Activated CD8-positive, alpha-beta T cell treated with anti-CD3 and anti-CD28 coated beads, Interleukin-2, amount 10 ng/mL, durations not matched to agents 7 days and 5 days (primary cell): ENCODE measurements around the gene UGT1A4. TPM values are rescaled to one million over a fixed set of nuclear protein-coding genes. Genes with fewer than 3 reads are reported as not detected.

Source experiments
- ATAC-seq: fragments of 150-1000 bp; cut with Tn5 transposase; one replicate; pipeline ENCODE4 v1.10.0; 2021; ENCODE audit warnings: moderate library complexity
- CTCF ChIA-PET: fragments of 350-600 bp; sonication (Branson Sonifier 250); formaldehyde crosslinking; loops from one replicate; lab custom pipeline; 2021; ENCODE audit warnings: antibody characterized with exemption; lab: Charles Lee
- POLR2A ChIA-PET: fragments of 350-600 bp; sonication (Branson Sonifier 250); formaldehyde crosslinking; loops from one replicate; lab custom pipeline; 2021; ENCODE audit warnings: antibody characterized with exemption; lab: Charles Lee
- DNase-seq: peaks from one replicate; pipeline ENCODE4 v3.0.0-alpha.2; 2020
- H3K27ac Mint-ChIP-seq: one replicate; pipeline ENCODE4 v1.8.0; 2021; ENCODE audit warnings: mild to moderate bottlenecking, mixed read lengths
- H3K27me3 Mint-ChIP-seq: one replicate; pipeline ENCODE4 v1.8.0; 2021; ENCODE audit warnings: low read depth, mixed read lengths
- H3K36me3 Mint-ChIP-seq: one replicate; pipeline ENCODE4 v1.8.0; 2021; ENCODE audit warnings: low read depth, mixed read lengths
- H3K4me1 Mint-ChIP-seq: one replicate; pipeline ENCODE4 v1.8.0; 2021; ENCODE audit warnings: low read depth, mixed read lengths
- H3K4me3 Mint-ChIP-seq: one replicate; pipeline ENCODE4 v1.8.0; 2021; ENCODE audit warnings: mild to moderate bottlenecking, mixed read lengths
- H3K9me3 Mint-ChIP-seq: one replicate; pipeline ENCODE4 v1.8.0; 2022; ENCODE audit warnings: mixed read lengths; ENCODE audit not compliant: insufficient read depth
- total RNA-seq, 2 experiments: library from RNA; stranded (reverse); gene quantifications; one replicate each; pipeline ENCODE4 v1.2.3, GENCODE V29; 2021

Gene UGT1A4
- total RNA-seq: not detected

DNA sequence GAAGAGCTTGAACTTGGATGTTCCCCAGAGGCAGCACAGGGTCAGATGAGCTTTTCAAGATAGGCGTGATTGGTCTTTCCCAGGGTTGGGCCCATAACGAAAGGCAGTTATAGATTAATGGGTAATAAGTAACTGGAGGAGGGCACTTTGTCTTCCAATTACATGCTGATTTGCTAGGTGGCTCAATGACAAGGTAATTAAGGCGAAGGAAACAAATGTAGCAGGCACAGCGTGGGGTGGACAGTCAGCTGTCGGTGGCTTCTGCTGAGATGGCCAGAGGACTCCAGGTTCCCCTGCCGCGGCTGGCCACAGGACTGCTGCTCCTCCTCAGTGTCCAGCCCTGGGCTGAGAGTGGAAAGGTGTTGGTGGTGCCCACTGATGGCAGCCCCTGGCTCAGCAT is at the start of gene UGT1A4:
UGT1A4 (plus strand) TSS at position 185 of the 400 bp plus-strand sequence; CDS start at position 270, 85 bp downstream.
- ATAC-seq (no peak), DNase-seq (no peak)
- H3K36me3 Mint-ChIP-seq: no peaks in the 10 kb centered on the region
- POLR2A ChIA-PET: no interaction called here
- H3K4me3 Mint-ChIP-seq: no peak within 1 kb of the TSS
- CTCF ChIA-PET: no interaction called here
- H3K27me3 Mint-ChIP-seq: peaks cover 16% of the 10 kb centered on the region
- no peaks in the 10 kb centered on the region for H3K9me3 Mint-ChIP-seq
- peaks cover 9% of the 10 kb centered on the region for H3K4me1 Mint-ChIP-seq
- no peak within 1 kb of the TSS for H3K27ac Mint-ChIP-seq

DNA sequence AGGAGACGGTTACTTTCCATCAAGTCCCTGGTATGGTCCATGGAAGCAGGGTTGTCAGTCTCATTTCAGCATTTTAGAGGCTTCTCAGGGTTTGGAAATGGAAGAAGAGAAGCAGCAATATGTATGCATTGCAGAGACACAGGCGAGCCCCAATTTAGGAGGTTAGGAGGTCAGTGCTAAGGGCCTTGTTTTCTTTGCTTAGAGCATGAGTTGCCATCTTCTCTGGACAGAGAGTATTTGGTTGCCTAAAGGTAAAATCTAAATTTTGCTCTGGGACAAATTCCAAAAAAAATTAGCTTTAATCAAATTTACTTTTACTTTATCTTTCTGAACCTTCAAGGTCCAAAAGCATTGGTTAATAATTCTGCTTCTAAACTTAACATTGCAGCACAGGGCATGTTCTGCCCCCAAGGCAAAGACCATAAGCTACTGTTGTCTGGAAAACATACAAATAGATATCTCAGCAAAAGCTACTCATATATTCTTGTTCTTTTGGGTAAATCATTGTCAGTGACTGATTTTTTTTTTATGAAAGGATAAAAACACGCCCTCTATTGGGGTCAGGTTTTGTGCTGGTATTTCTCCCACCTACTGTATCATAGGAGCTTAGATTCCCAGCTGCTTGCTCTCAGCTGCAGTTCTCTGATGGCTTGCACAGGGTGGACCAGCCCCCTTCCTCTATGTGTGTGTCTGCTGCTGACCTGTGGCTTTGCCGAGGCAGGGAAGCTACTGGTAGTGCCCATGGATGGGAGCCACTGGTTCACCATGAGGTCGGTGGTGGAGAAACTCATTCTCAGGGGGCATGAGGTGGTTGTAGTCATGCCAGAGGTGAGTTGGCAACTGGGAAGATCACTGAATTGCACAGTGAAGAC is 47.0 kb upstream of the UGT1A4 start, which contains the start of gene UGT1A9:
UGT1A9 (plus strand) TSS at position 609 of the 872 bp plus-strand sequence; CDS start at position 646, 37 bp downstream.
- CTCF ChIA-PET: no interaction called here
- Mint-ChIP-seq H3K36me3 (no peaks in the 10 kb centered on the region), H3K9me3 (no peaks in the 10 kb centered on the region), H3K4me3 (no peak within 1 kb of the TSS), H3K4me1 (no peaks in the 10 kb centered on the region), H3K27me3 (peaks cover 23% of the 10 kb centered on the region), H3K27ac (no peak within 1 kb of the TSS)
- DNase-seq (no peak), ATAC-seq (no peak)
- POLR2A ChIA-PET: no interaction called here

DNA sequence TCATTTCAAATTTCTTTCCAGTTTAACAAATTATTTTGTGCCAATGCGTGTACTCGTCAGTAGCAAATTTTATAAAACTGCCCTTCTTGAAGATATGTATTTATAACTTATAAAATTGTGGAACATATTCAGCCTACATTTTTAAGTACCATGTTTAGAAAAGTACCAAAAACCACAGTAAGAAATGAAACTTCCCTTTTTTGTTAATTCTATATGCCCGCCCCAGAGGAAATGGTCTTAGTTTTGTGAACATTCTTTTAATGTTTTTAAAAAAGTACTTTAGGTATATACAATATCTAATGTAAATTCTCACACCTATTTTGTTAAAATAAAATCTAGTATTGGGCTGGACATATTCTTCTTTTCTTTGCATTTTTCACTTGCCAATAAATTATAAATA is 45.6 kb upstream of the UGT1A4 start:
- no peaks in the 10 kb centered on the region for H3K9me3 Mint-ChIP-seq
- H3K4me1 Mint-ChIP-seq: no peaks in the 10 kb centered on the region
- CTCF ChIA-PET: no interaction called here
- POLR2A ChIA-PET: no interaction called here
- H3K27me3 Mint-ChIP-seq: peaks cover 32% of the 10 kb centered on the region
- H3K4me3 Mint-ChIP-seq: no peak overlapping the region
- H3K27ac Mint-ChIP-seq: no peak overlapping the region
- ATAC-seq (no peak), DNase-seq (no peak)
- H3K36me3 Mint-ChIP-seq: no peaks in the 10 kb centered on the region

DNA sequence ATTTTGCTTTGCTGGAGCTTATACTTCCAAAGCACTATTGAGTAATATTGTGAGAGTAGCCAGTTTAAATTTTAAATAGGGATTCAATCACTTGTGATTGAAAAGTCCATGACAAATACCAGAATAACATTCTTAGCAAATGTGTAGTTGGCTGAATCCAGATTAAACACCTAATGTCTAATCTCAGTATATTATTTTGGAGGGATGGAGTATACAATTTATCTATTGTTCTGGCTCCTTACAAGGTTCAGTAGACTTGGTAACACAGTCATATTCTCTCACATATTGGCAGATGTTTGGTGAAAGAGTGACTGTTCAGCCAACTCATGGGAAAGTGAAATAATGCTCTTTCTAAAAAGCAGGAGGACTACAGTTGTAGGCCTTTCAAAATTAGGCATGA is 44.6 kb upstream of the UGT1A4 start:
- no peak overlapping the region for H3K27ac Mint-ChIP-seq
- H3K9me3 Mint-ChIP-seq: no peaks in the 10 kb centered on the region
- peaks cover 31% of the 10 kb centered on the region for H3K27me3 Mint-ChIP-seq
- no peaks in the 10 kb centered on the region for H3K36me3 Mint-ChIP-seq
- ChIA-PET CTCF (no interaction called here), POLR2A (no interaction called here)
- H3K4me1 Mint-ChIP-seq: no peaks in the 10 kb centered on the region
- DNase-seq (no peak), ATAC-seq (no peak)
- H3K4me3 Mint-ChIP-seq: no peak overlapping the region

DNA sequence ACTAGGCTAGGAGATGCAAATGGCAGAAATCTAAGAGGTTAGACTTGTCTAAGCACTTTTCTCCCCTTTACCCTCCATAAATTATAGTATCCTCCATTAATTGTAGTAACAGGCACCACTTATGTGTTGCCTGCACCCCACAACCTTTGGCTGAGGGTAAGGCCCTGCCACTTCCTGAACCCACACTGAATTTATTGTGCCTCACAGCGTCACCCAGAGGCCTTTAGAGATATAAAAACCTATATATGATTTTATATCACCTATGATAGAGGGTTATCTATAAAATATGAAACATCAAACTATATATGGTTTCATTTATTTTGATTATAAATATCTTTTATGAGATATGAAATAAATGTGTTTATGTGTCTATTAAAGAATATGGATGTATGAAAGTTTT is 44.2 kb upstream of the UGT1A4 start:
- Mint-ChIP-seq H3K9me3 (no peaks in the 10 kb centered on the region), H3K27me3 (peaks cover 32% of the 10 kb centered on the region), H3K27ac (no peak overlapping the region), H3K4me1 (no peaks in the 10 kb centered on the region), H3K4me3 (no peak overlapping the region), H3K36me3 (no peaks in the 10 kb centered on the region)
- DNase-seq (no peak), ATAC-seq (no peak)
- ChIA-PET POLR2A (no interaction called here), CTCF (no interaction called here)

DNA sequence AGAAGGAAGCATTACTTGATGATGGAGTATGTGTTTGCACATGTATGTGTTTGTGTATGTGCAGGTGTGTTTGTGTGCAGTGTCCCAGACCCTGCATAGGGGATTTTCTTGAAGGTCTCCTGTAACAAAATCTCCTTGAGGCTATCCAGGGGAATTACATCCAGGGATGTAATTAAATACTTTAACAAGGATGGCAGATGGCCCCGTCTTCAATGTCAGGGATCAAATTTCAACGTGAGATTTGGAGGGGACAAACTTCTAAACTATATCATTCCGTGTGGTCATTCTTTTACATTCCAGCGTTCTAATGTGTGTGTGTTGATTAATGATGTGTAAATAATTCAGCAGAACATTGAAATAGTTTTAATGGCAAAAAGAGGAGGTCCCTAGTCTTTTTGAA is 43.5 kb upstream of the UGT1A4 start:
- ChIA-PET CTCF (no interaction called here), POLR2A (no interaction called here)
- Mint-ChIP-seq H3K27me3 (peaks cover 38% of the 10 kb centered on the region), H3K4me3 (no peak overlapping the region), H3K9me3 (no peaks in the 10 kb centered on the region), H3K27ac (no peak overlapping the region), H3K36me3 (no peaks in the 10 kb centered on the region), H3K4me1 (no peaks in the 10 kb centered on the region)
- ATAC-seq (no peak), DNase-seq (no peak)

DNA sequence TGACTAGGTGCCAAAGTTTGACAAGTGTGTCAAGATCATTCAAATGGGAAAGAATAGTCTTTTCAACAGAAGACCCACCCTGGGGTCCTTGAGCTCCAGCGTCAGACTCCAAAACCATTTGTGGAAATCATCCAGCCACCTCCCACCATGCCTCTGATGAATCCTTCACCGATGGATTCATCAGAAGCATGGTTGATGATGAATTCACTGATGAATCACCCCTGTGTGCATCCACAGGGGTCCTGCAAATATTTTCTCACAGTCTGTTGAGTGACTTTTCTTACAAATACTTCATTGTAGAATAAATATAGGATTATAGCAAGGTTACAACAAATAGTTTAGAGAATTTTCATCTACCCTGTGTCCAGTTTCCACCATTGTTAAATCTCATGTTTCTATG is 42.5 kb upstream of the UGT1A4 start:
- no peak for ATAC-seq
- Mint-ChIP-seq H3K4me3 (no peak overlapping the region), H3K9me3 (no peaks in the 10 kb centered on the region), H3K27ac (no peak overlapping the region), H3K27me3 (peaks cover 34% of the 10 kb centered on the region), H3K36me3 (no peaks in the 10 kb centered on the region), H3K4me1 (no peaks in the 10 kb centered on the region)
- CTCF ChIA-PET: no interaction called here
- no peak for DNase-seq
- POLR2A ChIA-PET: interaction anchor here (0.6 kb wide), 1 partner anchor 782 kb away, joined by 3 read pairs; no protein-coding TSS in a partner anchor

DNA sequence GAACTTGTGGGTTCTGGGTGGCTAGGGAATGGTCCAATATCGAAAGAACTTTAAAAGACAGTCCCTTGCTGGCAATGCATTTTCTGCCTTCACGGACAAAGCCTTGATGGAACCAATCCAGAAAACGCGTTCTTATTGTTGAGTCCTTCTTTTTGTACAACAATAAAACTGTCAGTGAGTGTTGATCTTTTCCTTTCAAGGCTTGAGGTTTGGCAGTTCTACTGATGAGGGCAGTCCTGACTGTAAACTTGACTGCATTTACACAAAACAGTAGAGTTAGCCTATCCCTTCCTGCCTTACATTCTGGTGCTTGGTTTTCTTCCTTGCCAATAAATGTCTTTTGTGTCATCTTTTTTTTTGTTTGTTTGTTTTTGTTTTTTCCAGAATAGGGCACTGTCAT is 39.3 kb upstream of the UGT1A4 start:
- H3K4me3 Mint-ChIP-seq: no peak overlapping the region
- H3K27ac Mint-ChIP-seq: no peak overlapping the region
- no peaks in the 10 kb centered on the region for H3K4me1 Mint-ChIP-seq
- ChIA-PET POLR2A (no interaction called here), CTCF (no interaction called here)
- DNase-seq (no peak), ATAC-seq (no peak)
- H3K36me3 Mint-ChIP-seq: no peaks in the 10 kb centered on the region
- peaks cover 29% of the 10 kb centered on the region for H3K27me3 Mint-ChIP-seq
- H3K9me3 Mint-ChIP-seq: no peaks in the 10 kb centered on the region

DNA sequence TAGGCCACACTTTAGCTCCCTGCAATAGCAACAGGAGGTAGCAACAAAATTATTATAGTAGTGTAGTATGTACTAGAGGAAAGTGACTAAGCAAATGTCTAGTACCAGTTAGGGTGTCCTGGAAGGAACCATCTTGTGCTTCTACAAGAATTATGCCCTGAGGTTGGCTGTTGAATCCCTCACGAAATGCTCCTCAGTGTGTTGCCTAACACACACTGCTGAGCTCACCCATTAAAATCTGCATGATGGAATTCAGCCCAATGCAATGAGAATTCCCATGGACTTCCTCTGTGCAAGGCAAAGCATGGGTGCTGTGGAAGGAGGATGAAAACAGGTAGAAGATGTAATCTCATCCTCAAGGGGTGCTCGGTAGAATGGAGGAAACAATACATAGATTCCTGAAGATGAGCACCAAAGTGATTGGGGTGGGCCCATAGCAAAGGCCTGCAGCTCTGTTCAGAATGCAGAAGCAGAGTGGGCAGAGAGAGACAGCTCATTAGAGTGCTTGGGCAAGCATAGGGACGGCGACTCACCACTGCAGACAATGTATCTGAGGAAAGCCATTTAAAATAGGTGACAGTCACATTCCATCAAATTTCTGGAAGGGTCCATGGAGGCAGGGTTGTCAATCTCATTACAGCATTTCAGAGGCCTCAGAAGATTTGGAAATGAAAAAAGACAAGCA is 38.0 kb upstream of the UGT1A4 start:
- no peaks in the 10 kb centered on the region for H3K4me1 Mint-ChIP-seq
- ChIA-PET POLR2A (no interaction called here), CTCF (no interaction called here)
- H3K36me3 Mint-ChIP-seq: no peaks in the 10 kb centered on the region
- H3K4me3 Mint-ChIP-seq: no peak overlapping the region
- ATAC-seq (no peak), DNase-seq (no peak)
- peaks cover 32% of the 10 kb centered on the region for H3K27me3 Mint-ChIP-seq
- H3K27ac Mint-ChIP-seq: no peak overlapping the region
- H3K9me3 Mint-ChIP-seq: no peaks in the 10 kb centered on the region

DNA sequence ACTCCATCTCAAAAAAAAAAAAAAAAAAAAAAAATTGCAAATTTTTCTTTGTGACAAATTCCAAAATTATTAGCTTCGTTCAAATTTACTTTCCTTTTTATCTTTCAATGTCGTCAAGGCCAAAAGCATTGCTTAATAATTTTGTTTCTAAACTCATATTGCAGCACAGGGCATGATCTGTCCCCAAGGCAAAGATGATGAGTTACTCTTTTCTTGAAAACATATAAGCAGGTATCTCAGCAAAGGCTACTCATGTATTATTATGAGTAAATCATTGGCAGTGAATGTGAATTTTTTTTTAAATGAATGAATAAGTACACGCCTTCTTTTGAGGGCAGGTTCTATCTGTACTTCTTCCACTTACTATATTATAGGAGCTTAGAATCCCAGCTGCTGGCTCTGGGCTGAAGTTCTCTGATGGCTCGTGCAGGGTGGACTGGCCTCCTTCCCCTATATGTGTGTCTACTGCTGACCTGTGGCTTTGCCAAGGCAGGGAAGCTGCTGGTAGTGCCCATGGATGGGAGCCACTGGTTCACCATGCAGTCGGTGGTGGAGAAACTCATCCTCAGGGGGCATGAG is 36.9 kb upstream of the UGT1A4 start, which contains the start of gene UGT1A7:
UGT1A7 (plus strand) TSS at position 381 of the 579 bp plus-strand sequence; CDS start at position 418, 37 bp downstream.
- H3K36me3 Mint-ChIP-seq: no peaks in the 10 kb centered on the region
- DNase-seq: no peak
- H3K4me1 Mint-ChIP-seq: no peaks in the 10 kb centered on the region
- ChIA-PET CTCF (no interaction called here), POLR2A (no interaction called here)
- no peaks in the 10 kb centered on the region for H3K9me3 Mint-ChIP-seq
- H3K27ac Mint-ChIP-seq: no peak within 1 kb of the TSS
- H3K27me3 Mint-ChIP-seq: peaks cover 31% of the 10 kb centered on the region
- no peak within 1 kb of the TSS for H3K4me3 Mint-ChIP-seq
- ATAC-seq: no peak

DNA sequence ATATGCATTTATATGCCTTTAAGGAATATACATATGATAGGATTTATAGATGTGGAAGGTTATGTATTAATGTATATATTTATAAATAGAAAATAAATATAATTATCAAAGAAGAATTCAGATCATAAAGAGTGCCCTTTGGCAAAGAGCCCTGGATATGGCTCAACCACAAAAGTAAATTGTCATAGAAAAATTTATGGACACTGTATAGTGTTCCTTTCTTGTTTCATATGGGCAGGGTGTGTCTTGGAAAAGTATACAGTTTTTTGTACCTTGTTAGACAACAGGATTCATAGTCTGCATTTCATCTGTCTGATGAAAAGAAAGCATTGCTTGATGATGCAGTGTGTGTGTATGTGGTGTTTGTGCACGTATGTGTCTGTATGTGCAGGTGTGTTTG is 33.9 kb upstream of the UGT1A4 start:
- Mint-ChIP-seq H3K4me3 (no peak overlapping the region), H3K27me3 (peaks cover 24% of the 10 kb centered on the region), H3K36me3 (no peaks in the 10 kb centered on the region), H3K27ac (no peak overlapping the region), H3K4me1 (no peaks in the 10 kb centered on the region), H3K9me3 (no peaks in the 10 kb centered on the region)
- ChIA-PET POLR2A (no interaction called here), CTCF (no interaction called here)
- ATAC-seq: no peak
- DNase-seq: no peak

DNA sequence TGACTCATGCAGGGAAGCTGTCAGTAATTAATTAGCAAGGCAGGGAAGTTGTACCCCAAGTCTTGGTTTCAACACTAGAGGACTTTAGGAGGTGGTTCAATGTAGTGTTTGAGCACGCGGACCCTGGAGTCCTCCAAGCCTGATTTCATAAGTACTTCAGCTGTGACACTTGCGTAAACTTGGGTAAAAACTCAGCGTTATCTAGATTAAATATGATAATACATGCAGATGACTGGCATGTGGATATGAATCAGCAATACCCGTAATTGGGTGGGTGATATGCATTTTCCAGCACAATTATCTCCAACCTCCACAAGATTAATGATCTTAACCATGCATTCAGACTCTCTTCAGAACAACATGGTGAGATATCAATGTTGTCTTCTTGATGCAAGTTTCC is 31.6 kb upstream of the UGT1A4 start:
- CTCF ChIA-PET: no interaction called here

More for the DNA sequence above, 31.6 kb upstream of the UGT1A4 start:
- Mint-ChIP-seq H3K4me1 (no peaks in the 10 kb centered on the region), H3K9me3 (no peaks in the 10 kb centered on the region), H3K36me3 (no peaks in the 10 kb centered on the region), H3K4me3 (no peak overlapping the region), H3K27me3 (peaks cover 19% of the 10 kb centered on the region), H3K27ac (no peak overlapping the region)
- no peak for DNase-seq
- ATAC-seq: no peak
- POLR2A ChIA-PET: interaction anchor here (0.6 kb wide), 1 partner anchor 16 kb away, joined by 4 read pairs; no protein-coding TSS in a partner anchor
